Measurements from ENCODE around the gene MPV17L2. TPM values are rescaled to one million over a fixed set of nuclear protein-coding genes. Genes with fewer than 3 reads are reported as not detected.

The MPV17L2 gene
- total and polyA plus RNA-seq, 10 of the 15 experiments (the other 5 are each of a cell fraction or from before 2014, with no cell fraction given), result 5.1 to 57.2 (median 22.9) TPM

GRCh38 chr19:18203863-18204393 lies 10.9 kb downstream of the MPV17L2 start, which contains the start of gene RAB3A:
TSS of gene RAB3A (minus strand) at chr19:18204042. CDS start at chr19:18202740, 1,302 bp downstream.
- Histone ChIP-seq H2AFZ (ENCODE audit: control insufficient read depth, low read depth, low read length) (peak within 1 kb of the TSS; percentile 84), H3K36me3 (ENCODE audit: control insufficient read depth in 2 of 2, insufficient read depth in 2 of 2, low read length in 1 of 2) (peaks cover 0 to 5% of the 10 kb centered on the region in 2 experiments; a peak in 2 of 4 replicates), H3K4me1 (ENCODE audit: control insufficient read depth, insufficient read depth, low read length) (peaks cover 6% of the 10 kb centered on the region), H3K4me3 (peak within 1 kb of the TSS; percentile 86), H3K79me2 (ENCODE audit: control insufficient read depth, insufficient read depth, low read length) (peaks cover 9% of the 10 kb centered on the region), H3K27ac (ENCODE audit: control insufficient read depth, insufficient read depth) (peak within 1 kb of the TSS; percentile 68), H4K20me1 (ENCODE audit: control insufficient read depth, insufficient read depth) (no peaks in the 10 kb centered on the region), H3K9me3 (replicated peaks; ENCODE audit: control insufficient read depth, insufficient read depth, low read length) (no peaks in the 10 kb centered on the region), H3K9ac (ENCODE audit: control insufficient read depth, insufficient read depth, low read length) (peak within 1 kb of the TSS; percentile 84), H3K4me2 (ENCODE audit: control insufficient read depth, insufficient read depth) (peak within 1 kb of the TSS; percentile 62), H3K27me3 (replicated peaks in 1 of 2; ENCODE audit: control insufficient read depth in 2 of 2, insufficient read depth in 2 of 2, low read length in 1 of 2) (no peaks in the 10 kb centered on the region)
- ChIA-PET RAD21 (ENCODE audit: unreplicated experiment) (interaction anchor here (0.8 to 8.1 kb wide), 17 partner anchors 12 to 216 kb away, joined by 3 to 175 read pairs (median 5); partner anchors contain the start of genes JUND, MPV17L2, PIK3R2 and SSBP4), SMC1A (ENCODE audit: uncharacterized antibody, unreplicated experiment) (interaction anchor here (0.9 to 9.5 kb wide), 14 partner anchors 10 to 207 kb away, joined by 3 to 121 read pairs (median 4); partner anchors contain the start of gene MPV17L2), POLR2A (interaction anchor here (1.0 to 3.4 kb wide), 13 partner anchors 9 to 118 kb away, joined by 3 to 29 read pairs (median 7); partner anchors contain the start of genes JUND, LSM4 and MPV17L2), CTCF (interaction anchor here (0.8 to 11.7 kb wide), 10 partner anchors 11 to 207 kb away, joined by 3 to 213 read pairs (median 10); partner anchors contain the start of gene MPV17L2)
- in situ Hi-C loops (cut with MboI), result no loop called here
- ATAC-seq, result peak; percentile 97
- FAIRE-seq, result peak; percentile 97
- WGBS (ENCODE audit: insufficient coverage, insufficient replicate concordance, low lambda C conversion rate, missing lambda C conversion rate), result under 1% methylated on average over 50 of the region's 50 CpGs
- BruUV-seq (replicated peaks), result no TSS peak
- intact Hi-C loops (cut with micrococcal nuclease; ENCODE audit: unreplicated experiment), result loop anchor here (10.0 kb wide), 1 partner anchor 211 kb away; the partner anchor contains the start of gene SSBP4
- peak; percentile 99 for DNase-seq (ENCODE audit: low read depth, low spot score)
- TF ChIP-seq SREBF1 (IDR thresholded peaks at IDR 0.05; ENCODE audit: low read length) (no peak), MEF2A (IDR thresholded peaks at IDR 0.05; ENCODE audit: insufficient read depth, low read depth, low read length) (no peak), ZBTB4 (CRISPR knock-in tag; IDR thresholded peaks at IDR 0.05) (no peak), POLR2AphosphoS5 (IDR thresholded peaks at IDR 0.05; ENCODE audit: low read length) (no peak), SMAD1 (IDR thresholded peaks at IDR 0.05; ENCODE audit: low read depth, partially characterized antibody) (no peak), MEF2B (IDR thresholded peaks at IDR 0.05; ENCODE audit: partially characterized antibody, poor library complexity, severe bottlenecking) (no peak), SRF (IDR thresholded peaks at IDR 0.05; ENCODE audit: low read depth in 2 of 2, low read length in 2 of 2) (0 out of 4 replicates have a peak, but pooled peaks of 1 of the 2 experiments have one; percentile 17), BMI1 (IDR thresholded peaks at IDR 0.05; ENCODE audit: borderline replicate concordance) (no peak), ZNF592 (IDR thresholded peaks at IDR 0.05) (no peak), GABPA (IDR thresholded peaks at IDR 0.05; ENCODE audit: low read depth) (no peak), BHLHE40 (IDR thresholded peaks at IDR 0.05; ENCODE audit: borderline replicate concordance in 1 of 2, low read depth in 2 of 2, low read length in 1 of 2) (peak in 1 of 2 experiments; percentile 2; a peak in 1 of 4 replicates), STAT3 (IDR thresholded peaks at IDR 0.05; ENCODE audit: low read depth, low read length) (no peak), WRNIP1 (IDR thresholded peaks at IDR 0.05; ENCODE audit: borderline replicate concordance, low read depth, low read length) (no peak)

Data from GM12878 (cell line).